Mammary epithelial cell (primary cell): ENCODE data around the gene SIRPB2.

Experiments
- CTCF ChIP-seq, 2 donors: IDR thresholded peaks in 1 of 2; conservative IDR thresholded peaks in 1 of 2; 2 replicates each; pipeline ENCODE4 v1.5.1; 2011 to 2012; ENCODE audit warnings: inconsistent platforms in 2 of 2, low read length in 2 of 2, mild to moderate bottlenecking in 2 of 2, control low read depth in 1 of 2, low read depth in 1 of 2; ENCODE audit not compliant: insufficient read depth in 1 of 2; ENCODE audit errors: extremely low read depth in 1 of 2
- EZH2 ChIP-seq: IDR thresholded peaks from 2 replicates; pipeline ENCODE4 v1.6.1; 2012; ENCODE audit warnings: low read length, inconsistent platforms, borderline replicate concordance

- TF ChIP-seq CTCF (conservative IDR thresholded peaks at IDR 0.05 in 1 of 2, IDR thresholded peaks at IDR 0.05 in 1 of 2; ENCODE audit: extremely low read depth in 1 of 2, insufficient read depth in 1 of 2, low read depth in 1 of 2, low read length in 2 of 2) (no peak), EZH2 (no peak)
Measured at GRCh38 chr20:1426231-1426849, 64.9 kb downstream of the SIRPB2 start.
